Omental fat pad (tissue), 4 donors: ENCODE results near the gene TNS1. TPM values are rescaled to one million over a fixed set of nuclear protein-coding genes. Genes with fewer than 3 reads are reported as not detected.

ENCODE experiments used
- ATAC-seq: fragments of 150-250 bp; one replicate; pipeline ENCODE4 v1.9.1; 2016; ENCODE audit warnings: mild to moderate bottlenecking, moderate library complexity; ENCODE audit not compliant: low FRiP score
- DNase-seq: peaks from one replicate; pipeline ENCODE4 v3.0.0-alpha.2; 2019; ENCODE audit warnings: low spot score
- CTCF ChIP-seq, 3 donors: fragments of 450-650 bp; IDR thresholded peaks; one replicate each; pipeline ENCODE4 v1.5.1; 2016 to 2017; ENCODE audit warnings: antibody characterized with exemption in 3 of 3, mild to moderate bottlenecking in 3 of 3, moderate library complexity in 2 of 3
- total RNA-seq, 4 donors: library from RNA; depleted of rRNA; stranded (reverse); fragments of >200 nt; gene quantifications; one replicate each; pipeline ENCODE4 v1.1.0, GENCODE V29; 2016

Gene TNS1
- total RNA-seq, 4 donors from 2014 or later = 135 to 453 (median 361) TPM

- ATAC-seq (no peak), DNase-seq (no peak)
- TF ChIP-seq CTCF (IDR thresholded peaks at IDR 0.05) = no peak
Observed at GRCh38 chr2:218033590-218034496, 31.0 kb upstream of the TNS1 start.

GRCh38 chr2:218033208-218033589 lies 30.4 kb upstream of the TNS1 start:
- ATAC-seq = no peak
- DNase-seq = no peak
- TF ChIP-seq CTCF (IDR thresholded peaks at IDR 0.05) = no peak

GRCh38 chr2:218032336-218033171 lies 29.8 kb upstream of the TNS1 start:
- DNase-seq = no peak
- no peak for TF ChIP-seq CTCF (IDR thresholded peaks at IDR 0.05)
- no peak for ATAC-seq

GRCh38 chr2:218031771-218032257 lies 29.0 kb upstream of the TNS1 start:
- ATAC-seq = no peak
- TF ChIP-seq CTCF (IDR thresholded peaks at IDR 0.05) = no peak
- DNase-seq = no peak

GRCh38 chr2:218031261-218031660 lies 28.5 kb upstream of the TNS1 start:
- no peak for TF ChIP-seq CTCF (IDR thresholded peaks at IDR 0.05)
- ATAC-seq (no peak), DNase-seq (no peak)

GRCh38 chr2:218030409-218031195 lies 27.8 kb upstream of the TNS1 start:
- DNase-seq = no peak
- ATAC-seq = no peak
- no peak for TF ChIP-seq CTCF (IDR thresholded peaks at IDR 0.05)
